ENCODE results near the gene COL5A1.
"Not testable (repeated sequence)": the region's sequence is repeated elsewhere in the genome, so short reads cannot be mapped to it uniquely, and the experiment has no call there.

COL5A1 gene

GRCh38 chr9:134692573-134692860 is 50.9 kb downstream of the COL5A1 start:
- no peak for DNase-seq (ENCODE audit: low spot score)

- no peak for DNase-seq (ENCODE audit: low spot score)
Measured at GRCh38 chr9:134693011-134693410, 51.4 kb downstream of the COL5A1 start.

GRCh38 chr9:134693641-134694367 is 52.2 kb downstream of the COL5A1 start:
- no peak for DNase-seq (ENCODE audit: low spot score)

- DNase-seq (ENCODE audit: low spot score) = no peak
Measured at GRCh38 chr9:134694368-134694665, 52.7 kb downstream of the COL5A1 start.

GRCh38 chr9:134694714-134695113 is 53.1 kb downstream of the COL5A1 start:
- no peak for DNase-seq (ENCODE audit: low spot score)

GRCh38 chr9:134695144-134695543 is 53.5 kb downstream of the COL5A1 start:
- no peak for DNase-seq (ENCODE audit: low spot score)

- no peak for DNase-seq (ENCODE audit: low spot score)
Measured at GRCh38 chr9:134696433-134696832, 54.8 kb downstream of the COL5A1 start.

GRCh38 chr9:134698111-134698510 is 56.5 kb downstream of the COL5A1 start:
- no peak for DNase-seq (ENCODE audit: low spot score)

- no peak for DNase-seq (ENCODE audit: low spot score)
Measured at GRCh38 chr9:134698587-134699342, 57.2 kb downstream of the COL5A1 start.

GRCh38 chr9:134699343-134699740 is 57.7 kb downstream of the COL5A1 start:
- no peak for DNase-seq (ENCODE audit: low spot score)

- no peak for DNase-seq (ENCODE audit: low spot score)
Measured at GRCh38 chr9:134700636-134701350, 59.2 kb downstream of the COL5A1 start.

GRCh38 chr9:134701581-134702259 is 60.1 kb downstream of the COL5A1 start:
- DNase-seq (ENCODE audit: low spot score) = no peak

- DNase-seq (ENCODE audit: low spot score) = no peak
Measured at GRCh38 chr9:134702291-134702690, 60.7 kb downstream of the COL5A1 start.

GRCh38 chr9:134703730-134704114 is 62.1 kb downstream of the COL5A1 start:
- not testable (repeated sequence) for DNase-seq (ENCODE audit: low spot score)

GRCh38 chr9:134704498-134704897 is 62.9 kb downstream of the COL5A1 start:
- DNase-seq (ENCODE audit: low spot score) = no peak

- DNase-seq (ENCODE audit: low spot score) = no peak
Measured at GRCh38 chr9:134705786-134706185, 64.2 kb downstream of the COL5A1 start.

GRCh38 chr9:134706522-134706921 is 64.9 kb downstream of the COL5A1 start:
- no peak for DNase-seq (ENCODE audit: low spot score)

GRCh38 chr9:134707031-134707680 is 65.6 kb downstream of the COL5A1 start:
- DNase-seq (ENCODE audit: low spot score) = no peak

- no peak for DNase-seq (ENCODE audit: low spot score)
Measured at GRCh38 chr9:134707731-134708671, 66.4 kb downstream of the COL5A1 start.

- no peak for DNase-seq (ENCODE audit: low spot score)
Measured at GRCh38 chr9:134708672-134709038, 67.1 kb downstream of the COL5A1 start.

All from hematopoietic multipotent progenitor cell treated with erythropoietin and hydrocortisone succinate and interleukin-3 and kit ligand, for 17 days (in vitro differentiated cells).